Measurements from ENCODE around the gene PDCL2.
A peak's percentile ranks its signal among the peaks of the same experiment; 100 is the strongest.

The PDCL2 gene

DNA sequence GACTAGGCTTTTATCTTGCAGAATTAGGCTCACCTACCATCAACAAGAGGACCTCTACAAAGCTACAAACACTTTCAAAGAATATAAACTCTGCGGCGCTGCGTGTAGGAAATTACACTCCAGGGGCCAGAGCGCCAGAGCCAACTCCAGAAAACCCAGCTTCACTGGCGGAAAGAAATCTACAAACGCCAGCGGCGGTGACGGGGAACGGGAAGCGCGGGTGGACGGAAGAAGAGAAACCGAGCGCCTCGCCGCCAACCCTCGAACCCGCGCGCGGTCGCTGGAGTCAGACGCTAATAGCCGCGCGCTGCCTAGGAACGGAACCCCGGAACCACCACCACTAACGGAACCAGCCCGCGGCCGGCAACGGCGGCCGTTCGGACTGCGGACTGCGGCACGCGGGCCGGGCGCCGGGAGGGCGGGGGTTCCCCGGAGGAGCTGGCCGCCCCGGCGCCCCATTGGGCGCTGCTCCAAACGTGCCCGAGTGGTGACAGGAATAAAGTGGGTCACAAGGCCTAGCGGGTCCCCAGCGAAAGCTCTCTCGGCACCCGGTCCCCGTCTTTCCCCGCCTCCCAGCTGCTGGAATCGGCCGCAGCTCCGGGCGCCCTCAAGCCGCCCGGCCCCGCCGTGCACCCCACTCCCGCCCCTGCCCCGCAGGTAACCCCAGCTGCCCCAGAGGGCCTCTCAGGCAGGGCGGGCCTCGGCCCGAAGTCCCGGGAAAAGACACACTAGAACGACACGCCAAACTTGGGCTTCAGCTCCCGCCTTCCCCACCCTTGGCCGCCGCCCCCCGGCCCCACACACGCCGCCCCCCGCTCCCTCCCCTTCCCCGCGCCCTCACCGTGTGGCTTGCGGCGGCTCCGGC, 46.2 kb downstream of the PDCL2 start:
- H3K27me3 ChIP-seq (ENCODE audit: control insufficient read depth in 2 of 2, insufficient read depth in 2 of 2, low read length in 2 of 2): no peaks in the 10 kb centered on the region
- no peaks in the 10 kb centered on the region for H3K9me3 ChIP-seq (ENCODE audit: control insufficient read depth in 2 of 2, low read length in 2 of 2)
- peaks cover 2 to 5% of the 10 kb centered on the region in 2 donors for H3K4me1 ChIP-seq (ENCODE audit: control insufficient read depth in 2 of 2, insufficient read depth in 2 of 2, low read length in 2 of 2)
- H3K9ac ChIP-seq (ENCODE audit: low read depth in 1 of 2, low read length in 2 of 2): peak overlapping the region; percentile 70 to 84
- H3K4me3 ChIP-seq (ENCODE audit: low read length in 2 of 2): peak overlapping the region; percentile 89 to 92
- peak overlapping the region; percentile 92 to 94 for H3K27ac ChIP-seq (ENCODE audit: low read depth in 2 of 2, low read length in 2 of 2)
- no peaks in the 10 kb centered on the region for H3K36me3 ChIP-seq (ENCODE audit: control insufficient read depth in 2 of 2, insufficient read depth in 2 of 2, low read length in 2 of 2)

GRCh38 chr4:55545151-55545550, 46.9 kb downstream of the PDCL2 start:
- H3K4me1 ChIP-seq (ENCODE audit: control insufficient read depth in 2 of 2, insufficient read depth in 2 of 2, low read length in 2 of 2): peaks cover 2 to 5% of the 10 kb centered on the region in 2 donors
- H3K4me3 ChIP-seq (ENCODE audit: low read length in 2 of 2): peak overlapping the region; percentile 89 to 92
- H3K36me3 ChIP-seq (ENCODE audit: control insufficient read depth in 2 of 2, insufficient read depth in 2 of 2, low read length in 2 of 2): no peaks in the 10 kb centered on the region
- H3K27ac ChIP-seq (ENCODE audit: low read depth in 2 of 2, low read length in 2 of 2): peak overlapping the region; percentile 92 to 94
- no peaks in the 10 kb centered on the region for H3K27me3 ChIP-seq (ENCODE audit: control insufficient read depth in 2 of 2, insufficient read depth in 2 of 2, low read length in 2 of 2)
- peak overlapping the region; percentile 70 to 84 for H3K9ac ChIP-seq (ENCODE audit: low read depth in 1 of 2, low read length in 2 of 2)
- H3K9me3 ChIP-seq (ENCODE audit: control insufficient read depth in 2 of 2, low read length in 2 of 2): no peaks in the 10 kb centered on the region

- Histone ChIP-seq H3K27me3 (ENCODE audit: control insufficient read depth in 2 of 2, insufficient read depth in 2 of 2, low read length in 2 of 2) (no peaks in the 10 kb centered on the region), H3K9me3 (ENCODE audit: control insufficient read depth in 2 of 2, low read length in 2 of 2) (no peaks in the 10 kb centered on the region), H3K4me3 (ENCODE audit: low read length in 2 of 2) (no peak overlapping the region), H3K4me1 (ENCODE audit: control insufficient read depth in 2 of 2, insufficient read depth in 2 of 2, low read length in 2 of 2) (peaks cover 0 to 5% of the 10 kb centered on the region in 2 donors), H3K36me3 (ENCODE audit: control insufficient read depth in 2 of 2, insufficient read depth in 2 of 2, low read length in 2 of 2) (no peaks in the 10 kb centered on the region), H3K9ac (ENCODE audit: low read depth in 1 of 2, low read length in 2 of 2) (no peak overlapping the region), H3K27ac (ENCODE audit: low read depth in 2 of 2, low read length in 2 of 2) (no peak overlapping the region)
Observed at GRCh38 chr4:55543858-55544257, 48.2 kb downstream of the PDCL2 start.

- no peaks in the 10 kb centered on the region for H3K36me3 ChIP-seq (ENCODE audit: control insufficient read depth in 2 of 2, insufficient read depth in 2 of 2, low read length in 2 of 2)
- H3K27ac ChIP-seq (ENCODE audit: low read depth in 2 of 2, low read length in 2 of 2): no peak overlapping the region
- H3K4me3 ChIP-seq (ENCODE audit: low read length in 2 of 2): no peak overlapping the region
- H3K27me3 ChIP-seq (ENCODE audit: control insufficient read depth in 2 of 2, insufficient read depth in 2 of 2, low read length in 2 of 2): no peaks in the 10 kb centered on the region
- H3K4me1 ChIP-seq (ENCODE audit: control insufficient read depth in 2 of 2, insufficient read depth in 2 of 2, low read length in 2 of 2): peaks cover 0 to 5% of the 10 kb centered on the region in 2 donors
- H3K9me3 ChIP-seq (ENCODE audit: control insufficient read depth in 2 of 2, low read length in 2 of 2): no peaks in the 10 kb centered on the region
- H3K9ac ChIP-seq (ENCODE audit: low read depth in 1 of 2, low read length in 2 of 2): no peak overlapping the region
Observed at GRCh38 chr4:55540271-55540670, 51.8 kb downstream of the PDCL2 start.

- Histone ChIP-seq H3K4me3 (ENCODE audit: low read length in 2 of 2) (no peak overlapping the region), H3K27me3 (ENCODE audit: control insufficient read depth in 2 of 2, insufficient read depth in 2 of 2, low read length in 2 of 2) (no peaks in the 10 kb centered on the region), H3K9me3 (ENCODE audit: control insufficient read depth in 2 of 2, low read length in 2 of 2) (no peaks in the 10 kb centered on the region), H3K36me3 (ENCODE audit: control insufficient read depth in 2 of 2, insufficient read depth in 2 of 2, low read length in 2 of 2) (no peaks in the 10 kb centered on the region), H3K9ac (ENCODE audit: low read depth in 1 of 2, low read length in 2 of 2) (no peak overlapping the region), H3K4me1 (ENCODE audit: control insufficient read depth in 2 of 2, insufficient read depth in 2 of 2, low read length in 2 of 2) (peaks cover 0 to 5% of the 10 kb centered on the region in 2 donors), H3K27ac (ENCODE audit: low read depth in 2 of 2, low read length in 2 of 2) (no peak overlapping the region)
Observed at GRCh38 chr4:55539658-55540057, 52.4 kb downstream of the PDCL2 start.

GRCh38 chr4:55538531-55538930, 53.5 kb downstream of the PDCL2 start:
- no peaks in the 10 kb centered on the region for H3K9me3 ChIP-seq (ENCODE audit: control insufficient read depth in 2 of 2, low read length in 2 of 2)
- no peaks in the 10 kb centered on the region for H3K36me3 ChIP-seq (ENCODE audit: control insufficient read depth in 2 of 2, insufficient read depth in 2 of 2, low read length in 2 of 2)
- H3K4me3 ChIP-seq (ENCODE audit: low read length in 2 of 2): no peak overlapping the region
- no peaks in the 10 kb centered on the region for H3K4me1 ChIP-seq (ENCODE audit: control insufficient read depth in 2 of 2, insufficient read depth in 2 of 2, low read length in 2 of 2)
- no peak overlapping the region for H3K9ac ChIP-seq (ENCODE audit: low read depth in 1 of 2, low read length in 2 of 2)
- H3K27ac ChIP-seq (ENCODE audit: low read depth in 2 of 2, low read length in 2 of 2): no peak overlapping the region
- no peaks in the 10 kb centered on the region for H3K27me3 ChIP-seq (ENCODE audit: control insufficient read depth in 2 of 2, insufficient read depth in 2 of 2, low read length in 2 of 2)

DNA sequence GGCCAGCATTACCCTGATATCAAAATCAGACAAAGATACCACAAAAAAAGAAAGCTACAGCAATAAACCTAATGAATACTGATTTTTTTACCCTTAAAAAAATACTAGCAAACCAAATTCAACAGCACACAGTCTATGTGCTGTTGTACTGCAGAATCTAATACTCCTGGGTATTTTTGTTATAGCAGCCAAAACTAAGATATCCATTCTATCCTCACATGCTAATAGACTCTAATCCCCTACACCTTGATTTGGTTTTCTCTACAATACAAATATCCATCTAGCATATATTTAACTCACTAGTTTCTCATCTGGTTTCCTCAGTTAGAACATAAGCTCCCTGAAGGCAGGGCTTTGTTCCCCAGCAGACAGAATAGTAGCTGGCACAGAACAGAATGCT, 57.7 kb downstream of the PDCL2 start:
- no peaks in the 10 kb centered on the region for H3K9me3 ChIP-seq (ENCODE audit: control insufficient read depth in 2 of 2, low read length in 2 of 2)
- H3K27ac ChIP-seq (ENCODE audit: low read depth in 2 of 2, low read length in 2 of 2): no peak overlapping the region
- H3K36me3 ChIP-seq (ENCODE audit: control insufficient read depth in 2 of 2, insufficient read depth in 2 of 2, low read length in 2 of 2): no peaks in the 10 kb centered on the region
- no peak overlapping the region for H3K4me3 ChIP-seq (ENCODE audit: low read length in 2 of 2)
- no peaks in the 10 kb centered on the region for H3K4me1 ChIP-seq (ENCODE audit: control insufficient read depth in 2 of 2, insufficient read depth in 2 of 2, low read length in 2 of 2)
- H3K27me3 ChIP-seq (ENCODE audit: control insufficient read depth in 2 of 2, insufficient read depth in 2 of 2, low read length in 2 of 2): no peaks in the 10 kb centered on the region
- no peak overlapping the region for H3K9ac ChIP-seq (ENCODE audit: low read depth in 1 of 2, low read length in 2 of 2)

DNA sequence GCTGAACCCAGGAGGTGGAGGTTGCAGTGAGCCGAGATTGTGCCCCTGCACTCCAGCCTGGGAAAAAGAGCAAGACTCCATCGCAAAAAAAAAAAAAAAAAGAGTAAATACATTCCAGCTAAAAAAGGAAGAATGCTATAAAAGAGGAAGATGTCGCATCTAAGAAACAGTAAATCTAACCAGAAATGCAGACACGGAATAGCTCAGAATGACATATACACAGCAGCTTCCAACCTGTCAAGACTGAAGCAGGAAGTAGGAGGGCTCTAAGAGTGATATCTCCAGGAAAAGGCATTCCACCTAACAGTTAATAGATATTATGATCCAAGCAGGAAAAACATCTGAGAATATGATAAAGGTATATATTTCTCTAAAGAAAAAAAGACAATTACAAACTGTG, 61.4 kb downstream of the PDCL2 start:
- no peak overlapping the region for H3K27ac ChIP-seq (ENCODE audit: low read depth in 2 of 2, low read length in 2 of 2)
- H3K27me3 ChIP-seq (ENCODE audit: control insufficient read depth in 2 of 2, insufficient read depth in 2 of 2, low read length in 2 of 2): no peaks in the 10 kb centered on the region
- H3K9me3 ChIP-seq (ENCODE audit: control insufficient read depth in 2 of 2, low read length in 2 of 2): no peaks in the 10 kb centered on the region
- no peak overlapping the region for H3K4me3 ChIP-seq (ENCODE audit: low read length in 2 of 2)
- no peak overlapping the region for H3K9ac ChIP-seq (ENCODE audit: low read depth in 1 of 2, low read length in 2 of 2)
- no peaks in the 10 kb centered on the region for H3K36me3 ChIP-seq (ENCODE audit: control insufficient read depth in 2 of 2, insufficient read depth in 2 of 2, low read length in 2 of 2)
- H3K4me1 ChIP-seq (ENCODE audit: control insufficient read depth in 2 of 2, insufficient read depth in 2 of 2, low read length in 2 of 2): no peaks in the 10 kb centered on the region

DNA sequence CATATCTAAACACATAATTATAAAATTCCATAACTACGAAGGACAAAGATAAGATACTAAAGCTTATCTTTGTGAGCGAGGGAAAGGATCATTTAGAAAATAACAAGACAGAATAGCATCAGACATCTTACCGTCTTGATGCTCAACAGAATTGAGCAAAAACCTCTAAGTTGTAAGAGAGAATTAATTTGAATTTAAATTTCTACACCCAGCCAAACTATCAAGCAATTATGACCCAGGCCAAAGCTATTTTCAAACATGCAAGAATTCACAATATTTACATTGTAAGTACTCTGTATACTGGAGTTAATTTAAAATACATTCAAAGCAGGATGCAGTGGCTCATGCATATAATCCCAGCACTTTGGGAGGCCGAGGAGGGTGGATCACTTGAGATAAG, 61.9 kb downstream of the PDCL2 start:
- Histone ChIP-seq H3K9me3 (ENCODE audit: control insufficient read depth in 2 of 2, low read length in 2 of 2) (no peaks in the 10 kb centered on the region), H3K27ac (ENCODE audit: low read depth in 2 of 2, low read length in 2 of 2) (no peak overlapping the region), H3K4me3 (ENCODE audit: low read length in 2 of 2) (no peak overlapping the region), H3K9ac (ENCODE audit: low read depth in 1 of 2, low read length in 2 of 2) (no peak overlapping the region), H3K27me3 (ENCODE audit: control insufficient read depth in 2 of 2, insufficient read depth in 2 of 2, low read length in 2 of 2) (no peaks in the 10 kb centered on the region), H3K4me1 (ENCODE audit: control insufficient read depth in 2 of 2, insufficient read depth in 2 of 2, low read length in 2 of 2) (no peaks in the 10 kb centered on the region), H3K36me3 (ENCODE audit: control insufficient read depth in 2 of 2, insufficient read depth in 2 of 2, low read length in 2 of 2) (no peaks in the 10 kb centered on the region)

- Histone ChIP-seq H3K9me3 (ENCODE audit: control insufficient read depth in 2 of 2, low read length in 2 of 2) (no peaks in the 10 kb centered on the region), H3K27me3 (ENCODE audit: control insufficient read depth in 2 of 2, insufficient read depth in 2 of 2, low read length in 2 of 2) (no peaks in the 10 kb centered on the region), H3K36me3 (ENCODE audit: control insufficient read depth in 2 of 2, insufficient read depth in 2 of 2, low read length in 2 of 2) (no peaks in the 10 kb centered on the region), H3K27ac (ENCODE audit: low read depth in 2 of 2, low read length in 2 of 2) (no peak overlapping the region), H3K4me3 (ENCODE audit: low read length in 2 of 2) (no peak overlapping the region), H3K9ac (ENCODE audit: low read depth in 1 of 2, low read length in 2 of 2) (no peak overlapping the region), H3K4me1 (ENCODE audit: control insufficient read depth in 2 of 2, insufficient read depth in 2 of 2, low read length in 2 of 2) (no peaks in the 10 kb centered on the region)
Observed at GRCh38 chr4:55528491-55528890, 63.6 kb downstream of the PDCL2 start.

All from mucosa of rectum (tissue), 2 donors.